Heart left ventricle (tissue), 13 donors: Measurements from ENCODE around the gene HSPA12A.

Experiments used
- CTCF ChIP-seq, 12 donors: fragments of 200-600 bp; sonication (generic) in 4 of 12; IDR thresholded peaks; one replicate each; pipeline versions ENCODE4 v1.5.0 to v1.8.0; 2018 to 2022; ENCODE audit warnings: antibody characterized with exemption in 12 of 12, mild to moderate bottlenecking in 5 of 12
- POLR2A ChIP-seq, 2 donors: fragments of 450-650 bp; IDR thresholded peaks; one replicate each; pipeline ENCODE4 v1.6.1; 2017; ENCODE audit warnings: antibody characterized with exemption in 2 of 2, mild to moderate bottlenecking in 2 of 2, moderate library complexity in 2 of 2
- donor health status: ischemic (EF 13 %, LVEDD 7.1; RV severe dilation, severe dysfunction).
- donor health status: DM: no; HTN: yes; CAD: no.
- donor health status: DM: no; HTN: no; CAD: no.
- donor health status: ischemic (EF 25% LVEDD 6.9; RV normal size, moderate dysfunction).
- donor health status: ischemic (EF 25% LVEDD 5.7; RV mildly dilated, moderate dysfunction).
- donor health status: ischemic (EF 35%, LVEDD 5.7; RV mildly dilated, moderate dysfunction).
- donor health status: nonischemic (EF 11% LVEDD 7.7; RV severe dilation, severe dysfunction).
- donor health status: DM: yes; HTN: yes; CAD: no.
- donor health status: PGD.
- donor health status: ischemic (EF 29% LVEDD 5.4; RV normal size, mild dysfunction).
- donor health status: nonischemic (EF 23%, LVEDD 6.1; RV moderate dilation, normal function).

- TF ChIP-seq CTCF (IDR thresholded peaks at IDR 0.05) (no peak), POLR2A (IDR thresholded peaks at IDR 0.05) (no peak)
Observed at GRCh38 chr10:116660860-116661259, 81.5 kb downstream of the HSPA12A start.
